GM12878 (cell line): ENCODE data around the gene VIPR2. TPM values are rescaled to one million over a fixed set of nuclear protein-coding genes. Genes with fewer than 3 reads are reported as not detected.
"Not testable (repeated sequence)": the region's sequence is repeated elsewhere in the genome, so short reads cannot be mapped to it uniquely, and the experiment has no call there.

Source experiments
- ATAC-seq: fragments of 200-7000 bp; cut with Tn5 transposase; 3 replicates; pipeline ENCODE4 v1.9.1; 2020; ENCODE audit warnings: mild to moderate bottlenecking, moderate library complexity
- BruUV-seq: library from RNA; stranded (reverse); fragments of 400-500 nt; replicated peaks from 2 replicates; lab custom pipeline; 2021; lab: Mats Ljungman, UMichigan
- CTCF ChIA-PET: fragments of 300-600 bp; sonication (Branson Sonifier 250); formaldehyde crosslinking; extraction: SDS; loops from one replicate; lab custom pipeline; 2021; ENCODE audit warnings: inconsistent platforms; lab: Yijun Ruan, JAX
- POLR2A ChIA-PET: fragments of 350-600 bp; formaldehyde crosslinking; extraction: SDS; loops from one replicate; lab custom pipeline; 2021; ENCODE audit warnings: inconsistent platforms; lab: Charles Lee
- RAD21 ChIA-PET: fragments of 300-600 bp; sonication (Branson Sonifier 250); formaldehyde crosslinking; loops from one replicate; lab custom pipeline; 2023; ENCODE audit warnings: antibody characterized with exemption; ENCODE audit not compliant: unreplicated experiment; lab: Charles Lee
- SMC1A ChIA-PET: fragments of 300-600 bp; sonication (Branson Sonifier 250); formaldehyde crosslinking; loops from one replicate; lab custom pipeline; 2023; ENCODE audit not compliant: unreplicated experiment, uncharacterized antibody; lab: Charles Lee
- DNase-seq: peaks from one replicate; pipeline ENCODE4 v3.0.0-alpha.2; 2011; ENCODE audit warnings: low read depth, low spot score
- FAIRE-seq: peaks from 3 replicates; lab custom pipeline; 2011; peaks lifted over from hg19 to GRCh38; lab: Jason Lieb, UNC
- H2AFZ ChIP-seq: 2 replicates; pipeline ENCODE4 v1.6.0; 2011; ENCODE audit warnings: low read depth, low read length, control low read depth; ENCODE audit not compliant: control insufficient read depth
- H3K27ac ChIP-seq: 2 replicates; pipeline ENCODE4 v1.5.1; 2011; ENCODE audit warnings: control low read depth; ENCODE audit not compliant: control insufficient read depth, insufficient read depth
- H3K27me3 ChIP-seq, 2 experiments: replicated peaks in 1 of 2; 2 replicates each; pipeline versions ENCODE4 v1.6.0 to v1.6.1; 2011; ENCODE audit warnings: low read length in 1 of 2; ENCODE audit not compliant: control insufficient read depth in 2 of 2, insufficient read depth in 2 of 2
- H3K36me3 ChIP-seq, 2 experiments: 2 replicates each; pipeline ENCODE4 v1.5.1; 2011; ENCODE audit warnings: low read length in 1 of 2; ENCODE audit not compliant: control insufficient read depth in 2 of 2, insufficient read depth in 2 of 2
- H3K4me1 ChIP-seq: 2 replicates; pipeline ENCODE4 v1.6.1; 2011; ENCODE audit warnings: mild to moderate bottlenecking, low read length, moderate library complexity, mixed read lengths; ENCODE audit not compliant: control insufficient read depth, insufficient read depth
- H3K4me2 ChIP-seq: 2 replicates; pipeline ENCODE4 v1.6.0; 2011; ENCODE audit warnings: control low read depth; ENCODE audit not compliant: control insufficient read depth, insufficient read depth
- H3K4me3 ChIP-seq: fragments of 200-600 bp; sonication (generic); 2 replicates; pipeline ENCODE4 v1.5.1; 2016
- H3K79me2 ChIP-seq: 2 replicates; pipeline ENCODE4 v1.6.0; 2011; ENCODE audit warnings: low read length; ENCODE audit not compliant: control insufficient read depth, insufficient read depth
- H3K9ac ChIP-seq: 2 replicates; pipeline ENCODE4 v1.8.0; 2011; ENCODE audit warnings: low read length, control low read depth, mixed read lengths; ENCODE audit not compliant: control insufficient read depth, insufficient read depth
- H3K9me3 ChIP-seq: replicated peaks from 3 replicates; pipeline ENCODE4 v1.5.1; 2011; ENCODE audit warnings: mild to moderate bottlenecking, low read length; ENCODE audit not compliant: control insufficient read depth, insufficient read depth
- H4K20me1 ChIP-seq: 2 replicates; pipeline ENCODE4 v1.6.0; 2011; ENCODE audit not compliant: control insufficient read depth, insufficient read depth
- IRF4 ChIP-seq: IDR thresholded peaks from 2 replicates; pipeline ENCODE4 v1.6.1; 2011; ENCODE audit warnings: low read depth, low read length
- MXI1 ChIP-seq: fragments of 150-350 bp; IDR thresholded peaks from 2 replicates; pipeline ENCODE4 v1.6.1; 2011; ENCODE audit warnings: low read depth, mild to moderate bottlenecking, inconsistent platforms, low read length, improper control_type of control experiment
- SIX5 ChIP-seq: IDR thresholded peaks from 2 replicates; pipeline ENCODE4 v1.6.1; 2011; ENCODE audit warnings: mild to moderate bottlenecking, low read depth, low read length, moderate library complexity; ENCODE audit not compliant: severe bottlenecking
- SMAD1 ChIP-seq: fragments of 450-650 bp; IDR thresholded peaks from 2 replicates; pipeline ENCODE4 v1.6.1; 2018; ENCODE audit warnings: mild to moderate bottlenecking, low read depth; ENCODE audit not compliant: partially characterized antibody
- SMC3 ChIP-seq: IDR thresholded peaks from 2 replicates; pipeline ENCODE4 v1.6.1; 2011; ENCODE audit warnings: low read length, improper control_type of control experiment, borderline replicate concordance
- WGBS: methylation state at CpG from one replicate; pipeline ENCODE4 v1.1.6; 2016; ENCODE audit warnings: low lambda C conversion rate; ENCODE audit not compliant: insufficient replicate concordance, insufficient coverage; ENCODE audit errors: missing lambda C conversion rate; 5-methylcytosine and 5-hydroxymethylcytosine counted together
- in situ Hi-C: fragments of 300-500 bp; cut with MboI; formaldehyde crosslinking; loops from 9 replicates; pipeline ENCODE4 v1.14.3; 2018; ENCODE audit warnings: mixed read lengths
- intact Hi-C: fragments of 100-400 bp; cut with micrococcal nuclease; formaldehyde crosslinking; loops from one replicate; pipeline ENCODE4 v1.14.2; 2022; ENCODE audit not compliant: unreplicated experiment
- polyA plus RNA-seq, 11 experiments: library from polyadenylated mRNA; depleted of rRNA in 4 of 11; unstranded in 6 of 11; stranded (reverse) in 5 of 11; fragments of >200 nt; fragmentation: Nextera tagmentation in 4 of 11; fragmentation: Illumina TruSeq in 1 of 11; extraction: Ambion mirVana in 4 of 11; extraction: Trizol in 1 of 11; gene quantifications; 1 replicate in 1 of 11; 2 replicates in 10 of 11; pipeline versions ENCODE4 v1.2.1 to v1.2.3, GENCODE V29; 2011 to 2016; ENCODE audit warnings: inconsistent platforms in 2 of 11, missing spikeins in 2 of 11, low read depth in 1 of 11
- total RNA-seq, 4 experiments: library from RNA; depleted of rRNA in 3 of 4; stranded (reverse); fragments of >200 nt in 3 of 4; fragmentation: Illumina TruSeq in 1 of 4; extraction: Trizol in 1 of 4; gene quantifications; 2 replicates each; pipeline versions ENCODE4 v1.2.1 to v1.2.3, GENCODE V29; 2013 to 2021

VIPR2 gene
- total and polyA plus RNA-seq, 10 of the 15 experiments (the other 5 are each of a cell fraction or from before 2014, with no cell fraction given) = not detected

GRCh38 chr7:158987691-158988090, 157.0 kb downstream of the VIPR2 start (continued):
- TF ChIP-seq IRF4 = no peak
- no peak for TF ChIP-seq MXI1
- TF ChIP-seq SMC3 = no peak
- TF ChIP-seq, all 136 proteins: peak for 0

DNA sequence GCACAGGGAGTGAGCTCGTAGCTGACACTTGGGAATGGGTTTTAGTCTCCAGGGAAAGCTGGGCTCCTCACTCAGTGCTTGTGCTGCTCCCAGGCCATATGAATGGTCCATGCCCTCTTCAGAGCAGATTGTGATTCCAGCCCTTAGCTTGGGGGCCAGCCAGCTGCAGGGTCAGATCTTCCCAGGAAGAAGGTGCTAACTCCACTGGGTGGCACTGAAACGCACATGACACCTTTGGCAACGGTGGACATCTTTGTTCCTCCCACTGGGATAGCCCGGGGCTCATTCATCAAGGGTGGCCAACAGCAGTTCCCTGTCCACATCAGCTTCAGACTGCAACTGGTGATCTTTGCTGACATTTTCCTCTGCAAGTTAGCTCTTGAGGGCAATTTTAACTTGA, 159.1 kb downstream of the VIPR2 start:
- no peaks in the 10 kb centered on the region for H3K27me3 ChIP-seq
- H3K27ac ChIP-seq = no peak overlapping the region
- no TSS peak for BruUV-seq
- in situ Hi-C loops = no loop called here
- no peak for DNase-seq
- no peaks in the 10 kb centered on the region for H3K4me1 ChIP-seq
- no peaks in the 10 kb centered on the region for H3K36me3 ChIP-seq
- no peak overlapping the region for H3K4me3 ChIP-seq
- 12% methylated on average over 4 of the region's 4 CpGs for WGBS
- TF ChIP-seq SIX5 = no peak
- TF ChIP-seq SMAD1 = no peak
- TF ChIP-seq, all 136 proteins: peak for 0
- H3K9ac ChIP-seq = no peak overlapping the region
- H2AFZ ChIP-seq = no peak overlapping the region
- ChIA-PET RAD21 (no interaction called here), SMC1A (no interaction called here), CTCF (interaction anchor here (1.6 kb wide), 1 partner anchor 9 kb away, joined by 5 read pairs; no protein-coding TSS in a partner anchor), POLR2A (no interaction called here)
- H4K20me1 ChIP-seq = no peaks in the 10 kb centered on the region
- H3K9me3 ChIP-seq = peaks cover 17% of the 10 kb centered on the region; the same call in 2 of the 3 replicates
- ATAC-seq (no peak), FAIRE-seq (no peak)
- no peaks in the 10 kb centered on the region for H3K79me2 ChIP-seq
- H3K4me2 ChIP-seq = no peak overlapping the region
- intact Hi-C loops = no loop called here

DNA sequence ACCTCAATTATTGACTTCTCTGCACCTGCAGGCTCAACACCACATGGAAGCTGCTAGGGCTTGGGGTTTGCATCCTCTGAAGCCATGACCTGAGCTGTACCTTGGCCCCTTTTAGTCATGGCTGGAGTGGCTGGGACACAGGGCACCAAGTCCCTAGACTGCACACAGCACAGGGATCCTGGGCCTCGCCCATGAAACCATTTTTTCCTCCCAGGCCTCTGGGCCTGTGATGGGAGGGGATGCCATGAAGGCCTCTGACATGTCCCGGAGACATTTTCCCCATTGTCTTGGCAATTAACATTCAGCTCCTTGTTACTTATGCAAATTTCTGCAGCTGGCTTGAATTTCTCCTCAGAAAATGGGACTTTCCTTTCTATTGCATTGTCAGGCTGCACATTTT, 160.7 kb downstream of the VIPR2 start:
- BruUV-seq, H3K36me3 ChIP-seq, SMC1A ChIA-PET, H3K4me2 ChIP-seq, FAIRE-seq, H3K4me3 ChIP-seq, H3K4me1 ChIP-seq, H3K27ac ChIP-seq, in situ Hi-C loops, ATAC-seq, intact Hi-C loops, RAD21 ChIA-PET, H3K27me3 ChIP-seq, POLR2A ChIA-PET, H2AFZ ChIP-seq, CTCF ChIA-PET, H3K9ac ChIP-seq, H4K20me1 ChIP-seq, DNase-seq, H3K79me2 ChIP-seq: not testable (repeated sequence)
- H3K9me3 ChIP-seq = peaks cover 17% of the 10 kb centered on the region; the same call in 2 of the 3 replicates
- WGBS = 42% methylated on average over 2 of the region's 2 CpGs

GRCh38 chr7:158982080-158982479, 162.6 kb downstream of the VIPR2 start:
- POLR2A ChIA-PET, intact Hi-C loops, H2AFZ ChIP-seq, H3K9ac ChIP-seq, H3K36me3 ChIP-seq, DNase-seq, ATAC-seq, in situ Hi-C loops, H3K79me2 ChIP-seq, H4K20me1 ChIP-seq, H3K4me1 ChIP-seq, H3K27me3 ChIP-seq, H3K4me3 ChIP-seq, RAD21 ChIA-PET, CTCF ChIA-PET, SMC1A ChIA-PET, H3K27ac ChIP-seq, FAIRE-seq, H3K4me2 ChIP-seq, BruUV-seq: not testable (repeated sequence)
- peaks cover 16% of the 10 kb centered on the region; the same call in 2 of the 3 replicates for H3K9me3 ChIP-seq
- 21% methylated on average over 7 of the region's 15 CpGs for WGBS
